Endothelial cell (in vitro differentiated cells): ENCODE measurements around the gene PNO1. TPM values are rescaled to one million over a fixed set of nuclear protein-coding genes. Genes with fewer than 3 reads are reported as not detected.

Experiments used
- DNase-seq: peaks from one replicate; pipeline ENCODE4 v3.0.0; 2021; ENCODE audit warnings: low spot score
- H3K27ac Mint-ChIP-seq: one replicate; pipeline ENCODE4 v1.8.0; 2021; ENCODE audit warnings: mixed read lengths, inconsistent platforms; ENCODE audit not compliant: unreplicated experiment
- H3K27me3 Mint-ChIP-seq: one replicate; pipeline ENCODE4 v1.8.0; 2021; ENCODE audit warnings: mild to moderate bottlenecking, moderate library complexity, mixed read lengths, inconsistent platforms; ENCODE audit not compliant: unreplicated experiment
- H3K36me3 Mint-ChIP-seq: one replicate; pipeline ENCODE4 v1.8.0; 2021; ENCODE audit warnings: mild to moderate bottlenecking, low read depth, mixed read lengths, inconsistent platforms; ENCODE audit not compliant: unreplicated experiment
- H3K4me1 Mint-ChIP-seq: one replicate; pipeline ENCODE4 v1.8.0; 2021; ENCODE audit warnings: mild to moderate bottlenecking, mixed read lengths, inconsistent platforms; ENCODE audit not compliant: unreplicated experiment
- H3K4me3 Mint-ChIP-seq: one replicate; pipeline ENCODE4 v1.8.0; 2021; ENCODE audit warnings: mild to moderate bottlenecking, mixed read lengths, inconsistent platforms; ENCODE audit not compliant: unreplicated experiment
- H3K9me3 Mint-ChIP-seq: one replicate; pipeline ENCODE4 v1.8.0; 2021; ENCODE audit warnings: mixed read lengths, inconsistent platforms; ENCODE audit not compliant: unreplicated experiment
- CTCF ChIP-seq: fragments of 200-600 bp; sonication (generic); IDR thresholded peaks from one replicate; pipeline ENCODE4 v1.5.0; 2021; ENCODE audit warnings: antibody characterized with exemption; ENCODE audit not compliant: unreplicated experiment
- total RNA-seq: library from RNA; stranded (reverse); fragmentation: NEBNext Ultra II Directional; extraction: Animal tissue kit (Norgen Biotek cat#: 25700); gene quantifications from one replicate; pipeline ENCODE4 v1.2.1, GENCODE V29; 2021; ENCODE audit not compliant: unreplicated experiment

Gene PNO1
- total RNA-seq, 1 donor from 2014 or later = 11.4 TPM

- no peak overlapping the region for H3K4me3 Mint-ChIP-seq
- H3K9me3 Mint-ChIP-seq = no peaks in the 10 kb centered on the region
- DNase-seq = no peak
- H3K27me3 Mint-ChIP-seq = no peaks in the 10 kb centered on the region
- peaks cover 5% of the 10 kb centered on the region for H3K36me3 Mint-ChIP-seq
- no peak for TF ChIP-seq CTCF
- no peaks in the 10 kb centered on the region for H3K4me1 Mint-ChIP-seq
- H3K27ac Mint-ChIP-seq = no peak overlapping the region
Measured at GRCh38 chr2:68134554-68134953, 23.1 kb upstream of the PNO1 start.

- Mint-ChIP-seq H3K27ac (no peak overlapping the region), H3K4me1 (no peaks in the 10 kb centered on the region), H3K36me3 (peaks cover 5% of the 10 kb centered on the region)
Measured at GRCh38 chr2:68135448-68136320, 22.0 kb upstream of the PNO1 start.

DNA sequence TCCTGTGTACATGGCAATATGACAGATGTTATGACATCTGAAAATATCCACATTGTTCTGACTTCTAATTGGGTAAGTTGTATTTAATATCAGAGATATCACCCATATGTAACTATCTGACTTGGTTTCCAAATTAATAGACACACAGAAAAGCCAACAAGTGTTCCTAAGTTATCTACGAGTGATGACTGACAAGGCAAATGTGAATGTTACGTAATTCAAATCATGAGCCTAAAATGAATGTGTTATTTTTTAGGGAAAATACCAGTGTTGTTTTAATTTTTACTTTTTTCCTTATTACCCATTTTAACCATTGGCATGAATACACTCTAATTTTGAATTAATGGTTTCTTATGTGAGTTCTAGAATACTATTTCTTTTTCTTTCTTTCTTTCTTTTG, 15.8 kb upstream of the PNO1 start:
- H3K4me3 Mint-ChIP-seq = no peak overlapping the region
- DNase-seq = no peak
- no peaks in the 10 kb centered on the region for H3K36me3 Mint-ChIP-seq
- H3K9me3 Mint-ChIP-seq = no peaks in the 10 kb centered on the region
- H3K27me3 Mint-ChIP-seq = no peaks in the 10 kb centered on the region
- no peak for TF ChIP-seq CTCF
- no peak overlapping the region for H3K27ac Mint-ChIP-seq
- H3K4me1 Mint-ChIP-seq = no peaks in the 10 kb centered on the region

More at GRCh38 chr2:68135448-68136320, 22.0 kb upstream of the PNO1 start:
- Mint-ChIP-seq H3K9me3 (no peaks in the 10 kb centered on the region), H3K27me3 (no peaks in the 10 kb centered on the region), H3K4me3 (no peak overlapping the region)
- no peak for DNase-seq
- no peak for TF ChIP-seq CTCF

- peak overlapping the region; percentile 89 for H3K27ac Mint-ChIP-seq
- TF ChIP-seq CTCF = no peak
- H3K9me3 Mint-ChIP-seq = no peaks in the 10 kb centered on the region
Measured at GRCh38 chr2:68151037-68151436, 6.7 kb upstream of the PNO1 start.

GRCh38 chr2:68152681-68153347, 4.9 kb upstream of the PNO1 start:
- DNase-seq = no peak
- no peak for TF ChIP-seq CTCF
- peaks cover 35% of the 10 kb centered on the region for H3K4me1 Mint-ChIP-seq
- peaks cover 2% of the 10 kb centered on the region for H3K36me3 Mint-ChIP-seq
- H3K9me3 Mint-ChIP-seq = no peaks in the 10 kb centered on the region
- peaks cover 8% of the 10 kb centered on the region for H3K27me3 Mint-ChIP-seq
- H3K27ac Mint-ChIP-seq = no peak overlapping the region
- no peak overlapping the region for H3K4me3 Mint-ChIP-seq

More at GRCh38 chr2:68151037-68151436, 6.7 kb upstream of the PNO1 start:
- H3K4me1 Mint-ChIP-seq = peaks cover 21% of the 10 kb centered on the region
- H3K36me3 Mint-ChIP-seq = peaks cover 2% of the 10 kb centered on the region
- H3K4me3 Mint-ChIP-seq = peak overlapping the region; percentile 14
- peaks cover 4% of the 10 kb centered on the region for H3K27me3 Mint-ChIP-seq
- no peak for DNase-seq
